SK-N-SH (cell line): Measurements from ENCODE around the gene ATP6V1B1. TPM values are rescaled to one million over a fixed set of nuclear protein-coding genes. Genes with fewer than 3 reads are reported as not detected.

Experiments used
- CTCF ChIA-PET: fragments of 300-600, 350-600 bp; formaldehyde crosslinking; extraction: SDS; loops from one replicate; lab custom pipeline; 2021; lab: Yijun Ruan, JAX
- POLR2A ChIA-PET: fragments of 350-600 bp; sonication (Branson Sonifier 250); formaldehyde crosslinking; extraction: SDS; loops from one replicate; lab custom pipeline; 2020; ENCODE audit warnings: antibody characterized with exemption, inconsistent platforms; lab: Yijun Ruan, JAX
- DNase-seq: peaks from one replicate; pipeline ENCODE4 v3.0.0; 2012
- H2AFZ ChIP-seq: fragments of 200-600 bp; sonication (generic); 2 replicates; pipeline ENCODE4 v1.8.1; 2016; ENCODE audit warnings: antibody characterized with exemption, mild to moderate bottlenecking, low read depth
- H3F3A ChIP-seq: fragments of 200-600 bp; sonication (generic); replicated peaks from 2 replicates; pipeline ENCODE3; 2016; ENCODE audit warnings: antibody characterized with exemption, mild to moderate bottlenecking; ENCODE audit not compliant: insufficient read depth
- H3K27ac ChIP-seq, 2 experiments: fragments of 200-500 bp in 1 of 2; fragments of 200-600 bp in 1 of 2; sonication (Bioruptor generic) in 1 of 2; sonication (generic), shearing (Covaris generic) in 1 of 2; 2 replicates each; pipeline versions ENCODE4 v1.5.1 to v1.6.1; 2014 to 2016; ENCODE audit warnings: low read depth in 2 of 2, inconsistent platforms in 1 of 2, low read length in 1 of 2, mild to moderate bottlenecking in 1 of 2, mixed read lengths in 1 of 2
- H3K27me3 ChIP-seq: fragments of 200-600 bp; sonication (generic), shearing (Covaris generic); 2 replicates; pipeline ENCODE4 v1.6.1; 2016; ENCODE audit warnings: mixed run types; ENCODE audit not compliant: insufficient read depth
- H3K36me3 ChIP-seq, 2 experiments: fragments of 200-500 bp in 1 of 2; fragments of 200-600 bp in 1 of 2; sonication (Bioruptor generic) in 1 of 2; sonication (generic) in 1 of 2; replicated peaks in 1 of 2; 2 replicates each; pipeline versions ENCODE3 to v1.5.1; 2014 to 2016; ENCODE audit warnings: low read length in 1 of 2, mild to moderate bottlenecking in 1 of 2; ENCODE audit not compliant: insufficient read depth in 2 of 2, control insufficient read depth in 1 of 2
- H3K4me1 ChIP-seq, 2 experiments: fragments of 200-500 bp in 1 of 2; fragments of 200-600 bp in 1 of 2; sonication (Bioruptor generic) in 1 of 2; sonication (generic), shearing (Covaris generic) in 1 of 2; 2 replicates each; pipeline versions ENCODE4 v1.5.1 to v1.6.1; 2014 to 2016; ENCODE audit warnings: low read depth in 1 of 2, low read length in 1 of 2, mixed run types in 1 of 2; ENCODE audit not compliant: insufficient read depth in 2 of 2, control insufficient read depth in 1 of 2
- H3K4me2 ChIP-seq: fragments of 200-600 bp; sonication (generic), shearing (Covaris generic); 2 replicates; pipeline ENCODE4 v1.6.1; 2017; ENCODE audit warnings: mixed run types
- H3K4me3 ChIP-seq, 2 experiments: fragments of 200-500 bp in 1 of 2; fragments of 200-600 bp in 1 of 2; sonication (Bioruptor generic) in 1 of 2; sonication (generic), shearing (Covaris generic) in 1 of 2; 2 replicates each; pipeline versions ENCODE4 v1.5.1 to v1.8.1; 2014 to 2016; ENCODE audit warnings: low read depth in 2 of 2, inconsistent platforms in 1 of 2, low read length in 1 of 2, mild to moderate bottlenecking in 1 of 2, mixed read lengths in 1 of 2, moderate library complexity in 1 of 2
- H3K79me2 ChIP-seq: fragments of 200-600 bp; sonication (generic); 2 replicates; pipeline ENCODE4 v1.8.1; 2017; ENCODE audit warnings: mild to moderate bottlenecking; ENCODE audit not compliant: insufficient read depth
- H3K9ac ChIP-seq: fragments of 200-600 bp; sonication (generic); 2 replicates; pipeline ENCODE4 v1.6.1; 2017; ENCODE audit warnings: mixed run types
- H3K9me2 ChIP-seq: fragments of 200-600 bp; sonication (generic); 2 replicates; pipeline ENCODE4 v1.6.1; 2017; ENCODE audit warnings: mixed run types
- H3K9me3 ChIP-seq: fragments of 200-600 bp; sonication (generic); 2 replicates; pipeline ENCODE4 v1.6.1; 2017; ENCODE audit warnings: mixed run types, mild to moderate bottlenecking, moderate library complexity
- H4K20me1 ChIP-seq: fragments of 200-600 bp; sonication (generic); 2 replicates; pipeline ENCODE4 v1.6.1; 2017; ENCODE audit warnings: mild to moderate bottlenecking, mixed run types; ENCODE audit not compliant: insufficient read depth
- CHD2 ChIP-seq: fragments of 150-350 bp; IDR thresholded peaks from 2 replicates; pipeline ENCODE4 v1.6.1; 2018; ENCODE audit warnings: low read length; ENCODE audit not compliant: partially characterized antibody
- CTCF ChIP-seq: fragments of 200-600 bp; sonication (generic); IDR thresholded peaks from 2 replicates; pipeline ENCODE4 v1.6.1; 2017; ENCODE audit warnings: antibody characterized with exemption, mild to moderate bottlenecking, moderate library complexity
- EZH2phosphoT487 ChIP-seq: fragments of 200-600 bp; sonication (generic); IDR thresholded peaks from 2 replicates; pipeline ENCODE4 v1.6.1; 2017; ENCODE audit warnings: low read depth, mixed run types, mild to moderate bottlenecking, antibody characterized with exemption, moderate library complexity, borderline replicate concordance
- FOXJ3 ChIP-seq: sonication (generic); formaldehyde crosslinking; IDR thresholded peaks from 2 replicates; pipeline ENCODE4 v1.5.1; 2020; ENCODE audit warnings: mild to moderate bottlenecking, missing genetic modification reagents
- FOXM1 ChIP-seq: IDR thresholded peaks from 2 replicates; pipeline ENCODE4 v1.4.0; 2012; ENCODE audit warnings: low read depth, mild to moderate bottlenecking
- GABPA ChIP-seq: IDR thresholded peaks from 2 replicates; pipeline ENCODE4 v1.4.0; 2012; ENCODE audit warnings: low read depth, mild to moderate bottlenecking
- IRF3 ChIP-seq: fragments of 150-350 bp; IDR thresholded peaks from 2 replicates; pipeline ENCODE4 v1.6.1; 2016; ENCODE audit warnings: mild to moderate bottlenecking, low read depth, low read length
- JUND ChIP-seq: IDR thresholded peaks from 2 replicates; pipeline ENCODE4 v1.4.0; 2012
- MAX ChIP-seq: IDR thresholded peaks from 2 replicates; pipeline ENCODE4 v1.4.0; 2012; ENCODE audit warnings: low read depth
- MEF2A ChIP-seq: IDR thresholded peaks from 2 replicates; pipeline ENCODE4 v1.4.0; 2012; ENCODE audit warnings: low read depth, borderline replicate concordance
- NFIC ChIP-seq: IDR thresholded peaks from 2 replicates; pipeline ENCODE4 v1.4.0; 2012; ENCODE audit warnings: borderline replicate concordance
- NRF1 ChIP-seq: IDR thresholded peaks from 2 replicates; pipeline ENCODE4 v1.6.1; 2012; ENCODE audit warnings: low read depth, mild to moderate bottlenecking, low read length
- POLR2AphosphoS5 ChIP-seq: IDR thresholded peaks from 2 replicates; pipeline ENCODE4 v1.6.1; 2012; ENCODE audit warnings: low read depth, low read length
- RAD21 ChIP-seq: IDR thresholded peaks from 2 replicates; pipeline ENCODE4 v1.6.1; 2012; ENCODE audit warnings: mild to moderate bottlenecking, low read length
- RXRA ChIP-seq: IDR thresholded peaks from 2 replicates; pipeline ENCODE4 v1.4.0; 2012; ENCODE audit warnings: low read depth, mild to moderate bottlenecking, borderline replicate concordance
- SIN3A ChIP-seq: IDR thresholded peaks from 2 replicates; pipeline ENCODE4 v1.6.1; 2012; ENCODE audit warnings: low read depth, mild to moderate bottlenecking, low read length, moderate library complexity, borderline replicate concordance
- SMC3 ChIP-seq: IDR thresholded peaks from 2 replicates; pipeline ENCODE4 v1.6.1; 2012; ENCODE audit warnings: low read depth, low read length, improper control_type of control experiment
- USF1 ChIP-seq: IDR thresholded peaks from 2 replicates; pipeline ENCODE4 v1.4.0; 2012; ENCODE audit warnings: low read depth, borderline replicate concordance
- ZBTB33 ChIP-seq: IDR thresholded peaks from 2 replicates; pipeline ENCODE4 v1.4.0; 2012; ENCODE audit warnings: low read depth, borderline replicate concordance
- WGBS: methylation state at CpG from one replicate; pipeline ENCODE4 v1.1.6; 2017; ENCODE audit warnings: low lambda C conversion rate; 5-methylcytosine and 5-hydroxymethylcytosine counted together
- polyA plus RNA-seq, 3 experiments: library from polyadenylated mRNA; depleted of rRNA; stranded (reverse); fragments of >200 nt; gene quantifications; 2 replicates each; pipeline ENCODE4 v1.2.3, GENCODE V29; 2012

The ATP6V1B1 gene
- polyA plus RNA-seq, 1 of the 3 experiments (the other 2 are of a cell fraction), result 4.9 TPM

- TF ChIP-seq MAX, result no peak
- no peak for TF ChIP-seq NFIC
- no peak for TF ChIP-seq GABPA
- TF ChIP-seq IRF3, result no peak
- no peak for TF ChIP-seq RXRA
- no peak for TF ChIP-seq EZH2phosphoT487
Observed at GRCh38 chr2:71003396-71003795, 67.7 kb downstream of the ATP6V1B1 start (continued).

GRCh38 chr2:71003966-71004755, 68.5 kb downstream of the ATP6V1B1 start:
- no peak overlapping the region for H2AFZ ChIP-seq

GRCh38 chr2:71004857-71005256, 69.2 kb downstream of the ATP6V1B1 start:
- Histone ChIP-seq H3F3A (no peaks in the 10 kb centered on the region), H3K4me1 (peaks cover 0 to 3% of the 10 kb centered on the region in 2 experiments; a peak in 1 of 4 replicates), H2AFZ (no peak overlapping the region), H3K79me2 (no peaks in the 10 kb centered on the region), H3K9me3 (no peaks in the 10 kb centered on the region), H3K4me3 (no peak overlapping the region), H3K36me3 (no peaks in the 10 kb centered on the region), H3K27ac (no peak overlapping the region), H3K27me3 (no peaks in the 10 kb centered on the region; the same call in 1 of the 2 replicates), H3K4me2 (no peak overlapping the region), H3K9ac (no peak overlapping the region), H4K20me1 (no peaks in the 10 kb centered on the region), H3K9me2 (no peaks in the 10 kb centered on the region)
- ChIA-PET CTCF (interaction anchor here (2.1 kb wide), 1 partner anchor 20 kb away, joined by 4 read pairs; no protein-coding TSS in a partner anchor), POLR2A (no interaction called here)
- WGBS, result 68% methylated on average over 6 of the region's 6 CpGs
- no peak for DNase-seq
- TF ChIP-seq CTCF, result no peak
- no peak for TF ChIP-seq SMC3
- no peak for TF ChIP-seq ZBTB33
- TF ChIP-seq CHD2, result no peak
- no peak for TF ChIP-seq FOXM1
- TF ChIP-seq MEF2A, result no peak
- no peak for TF ChIP-seq POLR2AphosphoS5
- no peak for TF ChIP-seq NRF1
- no peak for TF ChIP-seq SIN3A
- no peak for TF ChIP-seq GABPA
- TF ChIP-seq RAD21, result no peak
- no peak for TF ChIP-seq USF1
- no peak for TF ChIP-seq MAX
- no peak for TF ChIP-seq JUND

More at GRCh38 chr2:71003966-71004755, 68.5 kb downstream of the ATP6V1B1 start:
- peaks cover 0 to 3% of the 10 kb centered on the region in 2 experiments; a peak in 1 of 4 replicates for H3K4me1 ChIP-seq
- WGBS, result 46% methylated on average over 7 of the region's 11 CpGs
- no peaks in the 10 kb centered on the region for H4K20me1 ChIP-seq
- H3K4me3 ChIP-seq, result no peak overlapping the region
- H3K27ac ChIP-seq, result no peak overlapping the region
- H3K36me3 ChIP-seq, result no peaks in the 10 kb centered on the region
- no peak for TF ChIP-seq FOXJ3 (CRISPR knock-in tag)
- TF ChIP-seq, all 33 proteins: peak for 0
- POLR2A ChIA-PET, result no interaction called here
- Histone ChIP-seq H3K9me3 (no peaks in the 10 kb centered on the region), H3K9ac (no peak overlapping the region), H3K9me2 (no peaks in the 10 kb centered on the region), H3K4me2 (no peak overlapping the region), H3K27me3 (no peaks in the 10 kb centered on the region; the same call in 1 of the 2 replicates), H3F3A (no peaks in the 10 kb centered on the region), H3K79me2 (no peaks in the 10 kb centered on the region)
- no peak for DNase-seq
- CTCF ChIA-PET, result interaction anchor here (2.1 kb wide), 1 partner anchor 20 kb away, joined by 4 read pairs; no protein-coding TSS in a partner anchor
